ENCODE results near the gene UBQLN4.

DNA sequence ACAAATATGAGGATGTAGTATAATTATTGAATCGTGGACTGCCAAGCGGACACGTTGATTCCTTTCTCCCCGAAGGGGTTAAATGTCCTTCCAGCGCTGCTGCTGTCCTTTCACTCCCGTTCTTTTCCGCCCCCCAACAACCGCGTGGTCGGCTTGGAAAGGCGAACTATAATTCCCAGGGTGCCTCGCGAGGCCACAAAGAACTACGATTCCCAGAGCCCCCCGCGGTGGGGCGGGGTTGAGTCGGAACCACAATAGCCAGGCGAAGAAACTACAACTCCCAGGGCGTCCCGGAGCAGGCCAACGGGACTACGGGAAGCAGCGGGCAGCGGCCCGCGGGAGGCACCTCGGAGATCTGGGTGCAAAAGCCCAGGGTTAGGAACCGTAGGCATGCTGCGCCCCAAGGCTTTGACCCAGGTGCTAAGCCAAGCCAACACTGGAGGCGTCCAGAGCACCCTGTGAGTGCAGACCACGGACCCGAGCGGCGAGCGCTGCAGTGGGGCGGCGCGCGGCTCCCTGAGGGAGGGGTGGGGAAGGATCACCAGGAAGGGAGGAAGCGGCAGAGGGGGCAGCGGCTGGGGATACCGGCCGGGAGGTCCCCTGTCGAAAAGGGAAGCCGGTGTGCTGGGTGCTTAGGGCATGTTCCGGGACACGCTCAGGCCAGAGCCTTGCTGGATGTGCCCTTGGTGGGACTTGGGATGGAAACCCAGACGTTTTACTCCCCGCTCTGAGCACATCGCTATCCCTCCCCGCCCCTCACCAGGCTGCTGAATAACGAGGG, 1.1 kb upstream of the UBQLN4 start, which contains the start of gene LAMTOR2:
- TF ChIP-seq CTCF (IDR thresholded peaks at IDR 0.05) (peak in 1 of 4 experiments; percentile 15), POLR2A (IDR thresholded peaks at IDR 0.05) (peak; percentile 63 to 66)
